ENCODE results near the gene CFAP100.

Gene CFAP100

GRCh38 chr3:126349071-126349470 lies 45.6 kb upstream of the CFAP100 start:
- no peak overlapping the region for H3K27ac ChIP-seq
- no peak for TF ChIP-seq ZFX (IDR thresholded peaks at IDR 0.05)
- no peak for TF ChIP-seq CTCF (conservative IDR thresholded peaks at IDR 0.05)

DNA sequence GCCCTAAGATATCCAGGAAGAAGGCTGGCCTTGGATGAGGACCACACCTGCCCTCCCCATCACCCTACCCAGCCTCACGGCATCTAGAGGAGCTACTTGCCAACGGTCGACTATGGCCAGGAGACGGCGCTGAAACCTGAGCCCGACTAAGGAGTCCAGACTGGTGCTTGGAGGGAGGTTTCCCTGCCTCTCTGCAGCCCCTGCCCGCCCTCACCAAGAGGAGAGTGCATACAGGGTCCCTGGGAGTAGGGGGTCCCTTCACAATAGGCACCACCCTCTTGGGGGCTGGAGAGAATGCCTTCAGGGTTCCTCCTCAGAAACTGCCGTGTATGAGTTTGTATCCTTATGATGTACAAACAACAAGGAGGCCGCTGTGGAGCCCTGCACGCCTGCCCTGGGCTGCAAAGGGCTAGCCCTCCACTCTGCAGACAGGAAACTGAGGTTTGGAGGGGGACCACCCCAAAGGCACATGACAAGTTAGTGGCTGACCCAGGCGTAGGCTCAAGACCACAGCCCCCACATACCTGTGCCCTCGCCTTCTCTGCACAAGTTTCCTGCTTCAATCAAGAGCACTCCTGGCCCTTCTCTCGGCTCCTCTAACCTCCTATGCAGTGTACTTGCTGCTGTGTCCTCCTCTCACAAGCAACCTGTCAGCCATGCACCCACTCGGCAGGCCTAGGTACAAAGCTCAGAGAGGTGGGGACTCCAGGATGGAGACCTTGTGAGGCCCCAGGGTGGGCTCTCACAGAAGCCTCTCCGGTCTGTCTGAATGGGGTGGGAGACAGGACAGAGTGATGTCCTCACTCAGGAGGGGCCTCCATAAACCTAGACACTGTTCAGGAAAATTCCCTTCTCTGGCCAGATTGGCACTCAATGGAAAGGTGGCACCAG lies 44.9 kb upstream of the CFAP100 start:
- TF ChIP-seq CTCF (conservative IDR thresholded peaks at IDR 0.05) (no peak), ZFX (IDR thresholded peaks at IDR 0.05) (no peak)
- no peak overlapping the region for H3K27ac ChIP-seq

- TF ChIP-seq ZFX (IDR thresholded peaks at IDR 0.05) (no peak), CTCF (conservative IDR thresholded peaks at IDR 0.05) (no peak)
- no peak overlapping the region for H3K27ac ChIP-seq
Observed at GRCh38 chr3:126350502-126351085, 44.1 kb upstream of the CFAP100 start.

DNA sequence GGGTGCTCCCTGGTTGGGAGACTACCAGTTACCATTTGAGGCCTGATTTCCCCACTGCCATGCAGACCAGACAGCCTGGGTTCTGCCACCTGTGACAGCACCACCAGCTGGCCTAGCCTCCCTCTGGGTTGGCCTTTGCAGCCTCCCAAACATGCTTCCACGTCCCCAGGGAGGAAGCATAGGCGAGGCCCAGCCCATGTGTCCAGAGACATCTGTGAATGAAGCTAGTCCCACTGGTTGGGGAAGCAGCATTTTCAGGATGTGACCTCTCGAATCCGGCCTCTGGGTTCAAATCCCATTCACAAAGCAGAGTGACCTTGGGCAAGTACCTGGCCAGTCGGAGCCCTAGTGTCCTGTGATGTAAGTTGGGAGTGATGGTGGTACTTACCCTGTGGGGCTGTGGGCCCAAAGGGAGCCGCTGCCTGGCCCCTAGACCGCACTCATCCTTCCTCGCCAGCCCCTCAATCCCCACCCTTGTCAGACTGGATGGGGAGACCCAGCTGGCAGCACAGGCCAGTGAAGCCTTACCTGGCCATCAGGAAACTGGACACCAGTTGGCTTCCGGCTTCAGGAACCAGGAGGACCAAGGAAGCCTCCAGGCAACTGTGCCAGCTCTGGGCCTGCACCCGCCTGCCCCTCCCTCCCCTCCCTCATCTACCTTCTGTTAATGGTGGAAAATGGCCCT lies 43.5 kb upstream of the CFAP100 start:
- TF ChIP-seq CTCF (conservative IDR thresholded peaks at IDR 0.05): no peak
- no peak for TF ChIP-seq ZFX (IDR thresholded peaks at IDR 0.05)

GRCh38 chr3:126351771-126352475 lies 42.8 kb upstream of the CFAP100 start:
- TF ChIP-seq CTCF (conservative IDR thresholded peaks at IDR 0.05) (no peak), ZFX (IDR thresholded peaks at IDR 0.05) (no peak)
- H3K27ac ChIP-seq: no peak overlapping the region

More for the DNA sequence above, 43.5 kb upstream of the CFAP100 start:
- H3K27ac ChIP-seq: no peak overlapping the region

DNA sequence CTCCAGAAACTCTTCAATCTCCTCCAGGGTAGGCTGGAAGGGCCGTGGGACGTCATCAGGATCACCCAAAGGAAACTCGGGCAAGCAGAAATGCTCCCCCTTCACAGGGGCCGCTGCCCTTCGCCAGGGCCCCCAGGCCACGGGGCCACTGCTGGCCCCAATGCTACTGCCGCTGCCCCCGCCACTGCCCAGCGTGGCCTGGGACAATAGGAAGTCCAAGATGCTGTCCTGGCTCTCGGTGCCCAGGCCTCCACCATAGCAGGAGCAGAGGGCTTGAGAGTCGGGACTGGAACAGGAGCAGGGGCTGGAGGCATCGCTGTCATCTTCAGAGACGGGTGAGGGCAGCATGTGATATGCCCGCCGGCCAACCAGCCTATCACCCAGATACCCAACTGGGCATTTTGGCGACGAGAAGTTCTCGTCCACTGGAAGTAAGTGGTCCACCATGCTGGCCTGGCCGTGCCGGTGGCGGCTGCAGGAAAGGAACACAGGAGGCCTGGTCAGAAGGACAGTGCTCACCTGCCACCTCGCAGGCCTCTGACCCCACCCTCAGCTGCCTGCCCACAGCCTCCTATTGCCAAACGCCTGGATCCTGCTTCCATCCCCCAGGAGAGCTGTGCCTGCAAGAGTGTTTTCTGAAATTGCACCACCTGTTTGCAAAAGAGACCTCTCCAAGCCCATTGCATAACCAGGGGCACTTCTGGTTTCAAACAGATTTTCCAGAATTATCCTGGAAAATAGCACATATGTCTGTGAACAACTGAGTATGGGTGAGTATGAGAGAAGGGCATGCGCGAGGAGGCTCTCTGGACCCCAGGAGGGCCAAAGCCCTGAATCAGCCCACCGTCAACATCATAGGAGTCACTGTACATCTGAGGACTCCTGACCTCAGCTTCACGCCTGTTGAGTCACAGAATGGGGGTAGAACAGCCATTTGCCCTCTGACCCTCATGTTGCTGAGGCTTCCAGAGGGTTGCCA lies 41.9 kb upstream of the CFAP100 start:
- H3K27ac ChIP-seq: no peak overlapping the region
- no peak for TF ChIP-seq ZFX (IDR thresholded peaks at IDR 0.05)
- TF ChIP-seq CTCF (conservative IDR thresholded peaks at IDR 0.05): no peak

All from C4-2B (cell line).